Muscle of leg (tissue), 11 donors: Measurements from ENCODE around the gene PMIS2. TPM values are rescaled to one million over a fixed set of nuclear protein-coding genes. Genes with fewer than 3 reads are reported as not detected.

Source experiments
- DNase-seq: peaks from one replicate; pipeline ENCODE4 v3.0.0; 2013
- H3K27ac ChIP-seq: one replicate; pipeline ENCODE4 v1.5.1; 2013; ENCODE audit warnings: mild to moderate bottlenecking, low read length, control low read depth
- H3K27me3 ChIP-seq: one replicate; pipeline ENCODE4 v1.6.1; 2013; ENCODE audit warnings: low read length; ENCODE audit not compliant: control insufficient read depth, insufficient read depth
- H3K36me3 ChIP-seq: one replicate; pipeline ENCODE4 v1.6.1; 2013; ENCODE audit warnings: low read length; ENCODE audit not compliant: control insufficient read depth, insufficient read depth
- H3K4me1 ChIP-seq: one replicate; pipeline ENCODE4 v1.6.1; 2013; ENCODE audit warnings: low read length; ENCODE audit not compliant: control insufficient read depth, insufficient read depth
- H3K4me3 ChIP-seq: one replicate; pipeline ENCODE4 v1.5.1; 2013; ENCODE audit warnings: low read length, control low read depth
- H3K9me3 ChIP-seq: replicated peaks from 2 replicates; pipeline ENCODE4 v1.6.1; 2013; ENCODE audit warnings: low read depth, low read length; ENCODE audit not compliant: control insufficient read depth
- WGBS: methylation state at CpG from one replicate; pipeline ENCODE4 v1.1.5; 2013; ENCODE audit warnings: missing lambda C conversion rate; ENCODE audit not compliant: insufficient coverage; 5-methylcytosine and 5-hydroxymethylcytosine counted together
- polyA plus RNA-seq, 8 donors: library from polyadenylated mRNA; unstranded; fragments of 120-200 nt; gene quantifications; one replicate each; pipeline versions ENCODE4 v1.2.1 to v1.2.3, GENCODE V29; 2013; ENCODE audit warnings: inconsistent platforms in 1 of 8, low replicate concordance in 1 of 8; ENCODE audit not compliant: insufficient read length in 8 of 8, insufficient read depth in 1 of 8
- total RNA-seq: library from RNA; stranded (reverse); fragments of 120-200 nt; gene quantifications from one replicate; pipeline ENCODE4 v1.2.4, GENCODE V29; 2013

Gene PMIS2
- total and polyA plus RNA-seq, 9 donors = not detected

- H3K27me3 ChIP-seq = peaks cover 46% of the 10 kb centered on the region
- H3K9me3 ChIP-seq = no peaks in the 10 kb centered on the region
- H3K36me3 ChIP-seq = no peaks in the 10 kb centered on the region
- no peak for DNase-seq
- H3K4me1 ChIP-seq = peaks cover 3% of the 10 kb centered on the region
- no peak overlapping the region for H3K4me3 ChIP-seq
- 78% methylated on average over 16 of the region's 16 CpGs for WGBS
- H3K27ac ChIP-seq = no peak overlapping the region
Measured at GRCh38 chr19:35556846-35557538, 29.0 kb upstream of the PMIS2 start.

DNA sequence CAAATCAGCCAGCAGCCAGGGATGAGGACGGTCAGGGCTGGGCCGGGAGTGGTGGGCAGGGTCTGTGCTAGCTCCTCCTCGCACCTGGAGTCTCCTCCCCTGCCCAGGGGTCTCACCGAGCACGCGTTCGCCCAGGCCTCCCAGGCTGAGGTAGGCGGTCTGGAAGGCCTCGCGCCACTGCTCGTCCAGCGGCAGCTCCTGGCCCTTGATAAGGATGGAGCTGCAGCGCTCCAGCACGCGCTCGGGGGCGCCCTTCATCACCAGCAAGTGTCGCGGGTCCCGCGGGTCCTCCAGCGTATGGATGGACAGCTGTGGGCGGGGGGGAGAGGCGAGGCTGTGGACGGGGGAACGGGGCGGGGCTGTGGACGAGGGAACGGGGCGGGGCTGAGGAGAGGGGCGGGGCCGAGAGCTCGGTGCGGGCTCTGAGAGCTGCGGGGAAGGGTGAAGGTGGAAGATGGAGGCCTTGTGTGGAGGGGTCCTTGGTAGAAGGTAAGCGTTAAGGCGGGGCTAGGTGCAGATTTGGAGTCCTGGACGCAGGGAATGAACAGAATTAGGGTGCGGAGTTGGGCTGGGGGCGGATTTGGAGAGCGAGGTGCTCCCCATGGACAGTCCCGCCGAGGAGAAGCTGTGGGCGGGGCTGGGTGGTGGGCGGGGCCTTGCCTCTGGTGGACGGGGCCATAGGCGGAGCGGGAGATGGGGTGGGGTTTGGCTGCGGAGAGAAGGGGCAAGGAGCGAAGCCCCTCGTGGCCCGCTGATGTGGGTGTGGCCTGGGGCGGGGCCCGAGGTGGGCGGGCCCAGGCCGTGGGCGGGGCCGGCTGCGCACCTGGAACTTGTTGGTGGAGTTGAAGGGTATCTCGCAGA, 28.2 kb upstream of the PMIS2 start:
- H3K9me3 ChIP-seq = no peaks in the 10 kb centered on the region
- DNase-seq = peak; percentile 45
- H3K36me3 ChIP-seq = no peaks in the 10 kb centered on the region
- H3K4me3 ChIP-seq = peak overlapping the region; percentile 9
- H3K27me3 ChIP-seq = peaks cover 49% of the 10 kb centered on the region
- peaks cover 3% of the 10 kb centered on the region for H3K4me1 ChIP-seq
- no peak overlapping the region for H3K27ac ChIP-seq
- under 1% methylated on average over 43 of the region's 60 CpGs for WGBS

DNA sequence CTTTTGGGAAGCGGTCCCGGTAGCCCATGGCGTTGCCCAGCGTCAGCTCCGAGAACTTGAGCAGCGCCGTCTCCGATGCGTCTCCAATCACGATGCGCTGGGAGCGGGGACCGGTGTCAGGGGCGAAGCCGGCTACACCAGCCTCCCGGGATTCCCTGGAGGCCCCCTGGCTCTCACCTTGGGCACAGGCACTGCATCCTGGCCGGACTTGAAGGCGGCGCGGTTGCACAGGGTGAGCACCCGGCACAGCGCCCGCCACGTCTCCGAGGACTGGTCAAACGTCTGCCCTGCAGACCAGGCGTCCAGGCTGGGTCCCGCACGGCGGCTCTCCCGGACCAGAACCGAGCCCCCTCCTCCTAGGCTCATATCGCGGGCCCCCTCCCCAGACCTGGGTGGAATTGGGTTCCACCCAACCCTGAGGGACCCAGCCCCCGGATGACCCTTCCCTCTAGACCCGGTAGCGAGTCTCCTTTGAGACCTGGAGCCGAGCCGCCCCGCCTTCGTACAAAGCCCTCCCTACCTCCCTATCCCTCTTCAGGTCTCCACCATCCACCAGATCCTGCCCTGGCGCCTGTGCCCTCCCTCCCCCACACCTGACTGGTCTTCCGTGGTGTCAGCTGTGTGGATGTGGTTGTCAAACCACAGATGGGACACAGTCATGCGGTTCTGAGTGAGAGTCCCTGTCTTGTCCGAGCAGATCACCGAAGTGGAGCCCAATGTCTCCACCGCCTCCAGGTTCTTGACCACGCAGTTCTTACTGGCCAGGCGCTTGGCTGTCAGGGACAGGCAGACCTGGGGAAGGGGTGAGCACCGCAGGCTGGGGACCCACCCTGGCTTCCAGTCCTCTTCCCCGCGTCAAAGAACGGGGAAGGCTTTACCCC, 27.3 kb upstream of the PMIS2 start:
- peaks cover 49% of the 10 kb centered on the region for H3K27me3 ChIP-seq
- no peak overlapping the region for H3K4me3 ChIP-seq
- no peaks in the 10 kb centered on the region for H3K9me3 ChIP-seq
- H3K27ac ChIP-seq = no peak overlapping the region
- 29% methylated on average over 46 of the region's 53 CpGs for WGBS
- DNase-seq = no peak
- H3K36me3 ChIP-seq = no peaks in the 10 kb centered on the region
- H3K4me1 ChIP-seq = peaks cover 3% of the 10 kb centered on the region

- Histone ChIP-seq H3K27me3 (peaks cover 49% of the 10 kb centered on the region), H3K9me3 (no peaks in the 10 kb centered on the region), H3K4me1 (peaks cover 3% of the 10 kb centered on the region), H3K36me3 (no peaks in the 10 kb centered on the region), H3K4me3 (no peak overlapping the region), H3K27ac (no peak overlapping the region)
- DNase-seq = no peak
- 82% methylated on average over 8 of the region's 11 CpGs for WGBS
Measured at GRCh38 chr19:35559281-35559659, 26.7 kb upstream of the PMIS2 start.

DNA sequence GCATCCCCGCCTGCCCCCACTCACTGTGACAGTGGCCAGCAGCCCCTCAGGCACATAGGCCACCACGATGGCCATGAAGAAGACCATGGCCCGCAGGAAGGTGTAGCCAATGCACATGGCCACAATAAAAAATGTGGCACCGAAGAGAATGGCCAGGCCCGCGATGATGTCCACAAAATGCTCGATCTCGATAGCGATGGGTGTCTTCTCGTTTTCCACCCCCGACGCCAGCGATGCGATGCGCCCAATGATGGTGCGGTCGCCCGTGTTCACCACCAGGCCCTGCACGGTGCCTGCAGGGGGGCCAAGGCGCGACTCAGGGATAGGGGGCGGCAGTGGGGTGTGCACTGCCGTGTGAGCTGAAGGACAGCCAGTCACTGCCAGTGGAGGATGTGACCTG, 26.2 kb upstream of the PMIS2 start:
- 87% methylated on average over 23 of the region's 23 CpGs for WGBS
- Histone ChIP-seq H3K27ac (no peak overlapping the region), H3K36me3 (no peaks in the 10 kb centered on the region), H3K4me3 (no peak overlapping the region), H3K4me1 (peaks cover 3% of the 10 kb centered on the region), H3K9me3 (no peaks in the 10 kb centered on the region), H3K27me3 (peaks cover 49% of the 10 kb centered on the region)
- no peak for DNase-seq

GRCh38 chr19:35560271-35560670, 25.7 kb upstream of the PMIS2 start:
- Histone ChIP-seq H3K27me3 (peaks cover 49% of the 10 kb centered on the region), H3K4me1 (peaks cover 3% of the 10 kb centered on the region), H3K9me3 (no peaks in the 10 kb centered on the region), H3K36me3 (no peaks in the 10 kb centered on the region), H3K27ac (no peak overlapping the region), H3K4me3 (no peak overlapping the region)
- WGBS = 78% methylated on average over 18 of the region's 18 CpGs
- no peak for DNase-seq

DNA sequence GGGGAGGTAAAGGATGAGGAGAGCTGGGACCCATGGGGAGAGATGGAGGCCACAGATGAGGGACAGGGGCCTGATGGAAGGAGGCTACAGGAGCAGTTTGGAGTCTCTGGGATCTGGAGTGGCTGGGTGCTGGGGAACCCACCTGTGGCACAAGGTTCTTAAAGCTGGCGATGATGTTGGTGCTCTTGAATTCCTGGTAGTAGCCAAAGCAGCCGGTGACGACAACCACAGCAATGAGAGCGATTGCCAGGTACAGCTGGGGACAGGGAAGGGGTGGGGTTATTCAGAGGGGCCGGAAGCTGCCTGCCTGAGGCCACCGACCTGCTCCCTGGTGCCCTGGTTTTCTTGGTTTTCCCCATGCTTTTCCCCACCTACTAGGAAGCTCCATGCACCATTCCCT, 25.3 kb upstream of the PMIS2 start:
- H3K4me1 ChIP-seq = peaks cover 3% of the 10 kb centered on the region
- no peaks in the 10 kb centered on the region for H3K36me3 ChIP-seq
- H3K27ac ChIP-seq = no peak overlapping the region
- H3K9me3 ChIP-seq = no peaks in the 10 kb centered on the region
- H3K4me3 ChIP-seq = no peak overlapping the region
- no peak for DNase-seq
- WGBS = 55% methylated on average over 6 of the region's 6 CpGs
- H3K27me3 ChIP-seq = peaks cover 49% of the 10 kb centered on the region

- H3K9me3 ChIP-seq = no peaks in the 10 kb centered on the region
- H3K36me3 ChIP-seq = no peaks in the 10 kb centered on the region
- 77% methylated on average over 5 of the region's 6 CpGs for WGBS
- DNase-seq = no peak
- H3K4me1 ChIP-seq = peaks cover 3% of the 10 kb centered on the region
- H3K27me3 ChIP-seq = peaks cover 48% of the 10 kb centered on the region
- H3K27ac ChIP-seq = no peak overlapping the region
- H3K4me3 ChIP-seq = no peak overlapping the region
Measured at GRCh38 chr19:35561436-35561835, 24.5 kb upstream of the PMIS2 start.

GRCh38 chr19:35562336-35562735, 23.6 kb upstream of the PMIS2 start:
- H3K9me3 ChIP-seq = no peaks in the 10 kb centered on the region
- H3K4me3 ChIP-seq = no peak overlapping the region
- peaks cover 3% of the 10 kb centered on the region for H3K4me1 ChIP-seq
- no peak for DNase-seq
- peaks cover 39% of the 10 kb centered on the region for H3K27me3 ChIP-seq
- no peak overlapping the region for H3K27ac ChIP-seq
- no peaks in the 10 kb centered on the region for H3K36me3 ChIP-seq
- 55% methylated on average over 17 of the region's 17 CpGs for WGBS

GRCh38 chr19:35562776-35563175, 23.2 kb upstream of the PMIS2 start:
- no peak overlapping the region for H3K27ac ChIP-seq
- no peak for DNase-seq
- peaks cover 36% of the 10 kb centered on the region for H3K27me3 ChIP-seq
- WGBS = 60% methylated on average over 2 of the region's 2 CpGs
- no peaks in the 10 kb centered on the region for H3K36me3 ChIP-seq
- no peak overlapping the region for H3K4me3 ChIP-seq
- H3K4me1 ChIP-seq = no peaks in the 10 kb centered on the region
- H3K9me3 ChIP-seq = no peaks in the 10 kb centered on the region
